ENCODE measurements around the gene CSNK1G2.

The CSNK1G2 gene

DNA sequence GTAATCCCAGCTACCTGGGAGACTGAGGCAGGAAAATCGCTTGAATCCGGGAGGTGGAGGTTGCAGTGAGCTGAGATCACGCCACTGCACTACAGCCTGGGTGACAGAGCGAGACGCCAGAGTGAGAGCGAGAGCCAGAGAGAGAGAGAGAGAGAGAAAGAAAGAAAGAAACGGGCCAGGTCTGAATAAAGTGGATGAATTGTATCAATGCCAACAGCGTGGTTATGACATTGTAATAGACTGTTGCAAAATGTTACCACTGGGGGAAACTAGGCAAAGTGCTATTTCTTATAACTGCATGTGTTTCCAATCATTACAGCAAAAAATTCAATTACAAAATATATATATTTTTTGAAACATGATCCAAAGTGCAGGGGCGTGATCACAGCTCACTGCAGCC lies 86.4 kb downstream of the CSNK1G2 start:
- DNase-seq = peak; percentile 20 to 47
